ENCODE data around the gene HAL. TPM values are rescaled to one million over a fixed set of nuclear protein-coding genes. Genes with fewer than 3 reads are reported as not detected.

The HAL gene
- polyA plus RNA-seq, 1 donor (not counting 4 experiments of a cell fraction or from before 2014, with no cell fraction given): 0.51 TPM

- H4K20me1 ChIP-seq (ENCODE audit: control insufficient read depth, extremely low read depth, insufficient read depth, low read length): no peaks in the 10 kb centered on the region
- peaks cover 4% of the 10 kb centered on the region for H3K27me3 ChIP-seq (ENCODE audit: control insufficient read depth, extremely low read depth, insufficient read depth, low read length)
- no peaks in the 10 kb centered on the region for H3K9me3 ChIP-seq (ENCODE audit: control insufficient read depth, low read depth, low read length)
- no peak for DNase-seq (ENCODE audit: low read depth, low spot score)
- no peaks in the 10 kb centered on the region for H3K9me1 ChIP-seq (ENCODE audit: control insufficient read depth, extremely low read depth, insufficient read depth, low read length)
- no peak overlapping the region for H3K9ac ChIP-seq (ENCODE audit: control insufficient read depth, extremely low read depth, insufficient read depth, low read length)
- no peaks in the 10 kb centered on the region for H3K79me2 ChIP-seq (ENCODE audit: control insufficient read depth, insufficient read depth, low read length)
- H2AFZ ChIP-seq (ENCODE audit: control insufficient read depth, low read length): no peak overlapping the region
- dilution Hi-C loops (cut with MboI; ENCODE audit: extremely low pct_ligation_motif_present, low sequenced_read_pairs): no loop called here
- no peak for FAIRE-seq
- no peaks in the 10 kb centered on the region for H3K36me3 ChIP-seq (ENCODE audit: control insufficient read depth in 2 of 2, extremely low read depth in 1 of 2, insufficient read depth in 2 of 2, low read length in 2 of 2)
- H3K4me1 ChIP-seq (ENCODE audit: control insufficient read depth, extremely low read depth, insufficient read depth, low read length): no peaks in the 10 kb centered on the region
- H3K4me2 ChIP-seq (ENCODE audit: control insufficient read depth, extremely low read depth, insufficient read depth, low read depth, low read length): no peak overlapping the region
- no peak overlapping the region for H3K27ac ChIP-seq (ENCODE audit: control insufficient read depth, insufficient read depth, low read length)
- no peak overlapping the region for H3K4me3 ChIP-seq (ENCODE audit: control insufficient read depth in 2 of 3, extremely low read depth in 1 of 3, insufficient read depth in 2 of 3, low read depth in 1 of 3, low read length in 3 of 3)
- no peak for TF ChIP-seq EZH2 (IDR thresholded peaks at IDR 0.05; ENCODE audit: low read length)
- TF ChIP-seq CTCF (optimal IDR thresholded peaks at IDR 0.05 in 1 of 3, IDR thresholded peaks at IDR 0.05 in 1 of 3, conservative IDR thresholded peaks at IDR 0.05 in 1 of 3; ENCODE audit: extremely low read depth in 1 of 3, insufficient read depth in 2 of 3, low read length in 3 of 3): no peak
These were observed 44.6 kb downstream of the HAL start for GRCh38 chr12:95951515-95951914.

- Histone ChIP-seq H3K9me3 (ENCODE audit: control insufficient read depth, low read depth, low read length) (no peaks in the 10 kb centered on the region), H3K27me3 (ENCODE audit: control insufficient read depth, extremely low read depth, insufficient read depth, low read length) (peaks cover 4% of the 10 kb centered on the region), H3K27ac (ENCODE audit: control insufficient read depth, insufficient read depth, low read length) (no peak overlapping the region), H3K9me1 (ENCODE audit: control insufficient read depth, extremely low read depth, insufficient read depth, low read length) (no peaks in the 10 kb centered on the region), H3K9ac (ENCODE audit: control insufficient read depth, extremely low read depth, insufficient read depth, low read length) (no peak overlapping the region), H4K20me1 (ENCODE audit: control insufficient read depth, extremely low read depth, insufficient read depth, low read length) (no peaks in the 10 kb centered on the region), H3K4me1 (ENCODE audit: control insufficient read depth, extremely low read depth, insufficient read depth, low read length) (no peaks in the 10 kb centered on the region), H3K36me3 (ENCODE audit: control insufficient read depth in 2 of 2, extremely low read depth in 1 of 2, insufficient read depth in 2 of 2, low read length in 2 of 2) (no peaks in the 10 kb centered on the region), H3K79me2 (ENCODE audit: control insufficient read depth, insufficient read depth, low read length) (no peaks in the 10 kb centered on the region), H3K4me3 (ENCODE audit: control insufficient read depth in 2 of 3, extremely low read depth in 1 of 3, insufficient read depth in 2 of 3, low read depth in 1 of 3, low read length in 3 of 3) (no peak overlapping the region), H2AFZ (ENCODE audit: control insufficient read depth, low read length) (no peak overlapping the region), H3K4me2 (ENCODE audit: control insufficient read depth, extremely low read depth, insufficient read depth, low read depth, low read length) (no peak overlapping the region)
- DNase-seq (ENCODE audit: low read depth, low spot score) (no peak), FAIRE-seq (no peak)
- TF ChIP-seq CTCF (optimal IDR thresholded peaks at IDR 0.05 in 1 of 3, IDR thresholded peaks at IDR 0.05 in 1 of 3, conservative IDR thresholded peaks at IDR 0.05 in 1 of 3; ENCODE audit: extremely low read depth in 1 of 3, insufficient read depth in 2 of 3, low read length in 3 of 3) (no peak), EZH2 (IDR thresholded peaks at IDR 0.05; ENCODE audit: low read length) (no peak)
- dilution Hi-C loops (cut with MboI; ENCODE audit: extremely low pct_ligation_motif_present, low sequenced_read_pairs): no loop called here
These were observed 46.5 kb downstream of the HAL start for GRCh38 chr12:95949477-95950206.
